GM19025 (cell line): ENCODE data around the gene SULT2A1.
"Not testable (repeated sequence)": the region's sequence is repeated elsewhere in the genome, so short reads cannot be mapped to it uniquely, and the experiment has no call there.

Source experiments
- ATAC-seq: cut with Tn5 transposase; IDR thresholded peaks from one replicate; pipeline ENCODE4 v1.9.1; 2021; ENCODE audit warnings: mild to moderate bottlenecking, low read depth, moderate library complexity; ENCODE audit not compliant: unreplicated experiment

The SULT2A1 gene

GRCh38 chr19:47886010-47886559 lies at the start of gene SULT2A1:
SULT2A1 (minus strand) TSS chr19:47886315; CDS start chr19:47886257, 58 bp downstream.
- no peak for ATAC-seq

GRCh38 chr19:47928581-47928980 lies 42.5 kb upstream of the SULT2A1 start:
- not testable (repeated sequence) for ATAC-seq

GRCh38 chr19:47920107-47920506 lies 34.0 kb upstream of the SULT2A1 start:
- not testable (repeated sequence) for ATAC-seq

- ATAC-seq: not testable (repeated sequence)
Observed at GRCh38 chr19:47910191-47910590, 24.1 kb upstream of the SULT2A1 start.

- ATAC-seq: not testable (repeated sequence)
Observed at GRCh38 chr19:47909350-47909749, 23.2 kb upstream of the SULT2A1 start.

GRCh38 chr19:47901370-47901769 lies 15.3 kb upstream of the SULT2A1 start:
- no peak for ATAC-seq

- ATAC-seq: no peak
Observed at GRCh38 chr19:47899335-47899734, 13.2 kb upstream of the SULT2A1 start.

- no peak for ATAC-seq
Observed at GRCh38 chr19:47897861-47898260, 11.7 kb upstream of the SULT2A1 start.

GRCh38 chr19:47896773-47897172 lies 10.7 kb upstream of the SULT2A1 start:
- no peak for ATAC-seq

- no peak for ATAC-seq
Observed at GRCh38 chr19:47896019-47896418, 9.9 kb upstream of the SULT2A1 start.

GRCh38 chr19:47895165-47895782 lies 9.2 kb upstream of the SULT2A1 start:
- no peak for ATAC-seq

GRCh38 chr19:47891923-47892666 lies 6.0 kb upstream of the SULT2A1 start:
- ATAC-seq: no peak

GRCh38 chr19:47891622-47891922 lies 5.5 kb upstream of the SULT2A1 start:
- ATAC-seq: no peak

GRCh38 chr19:47890865-47891621 lies 4.9 kb upstream of the SULT2A1 start:
- ATAC-seq: no peak

- no peak for ATAC-seq
Observed at GRCh38 chr19:47885067-47885463, 1.1 kb downstream of the SULT2A1 start.

GRCh38 chr19:47882890-47883289 lies 3.2 kb downstream of the SULT2A1 start:
- no peak for ATAC-seq

GRCh38 chr19:47881757-47882156 lies 4.4 kb downstream of the SULT2A1 start:
- ATAC-seq: no peak

GRCh38 chr19:47879385-47879784 lies 6.7 kb downstream of the SULT2A1 start:
- not testable (repeated sequence) for ATAC-seq

GRCh38 chr19:47878906-47879305 lies 7.2 kb downstream of the SULT2A1 start:
- ATAC-seq: no peak

GRCh38 chr19:47865166-47865565 lies 20.9 kb downstream of the SULT2A1 start:
- no peak for ATAC-seq

- ATAC-seq: no peak
Observed at GRCh38 chr19:47863514-47863936, 22.6 kb downstream of the SULT2A1 start.
